Measurements from ENCODE around the gene TBRG4.
"Not testable (repeated sequence)": the region's sequence is repeated elsewhere in the genome, so short reads cannot be mapped to it uniquely, and the experiment has no call there.

TBRG4 gene

GRCh38 chr7:45155357-45155900 is 43.9 kb upstream of the TBRG4 start:
- no peaks in the 10 kb centered on the region for H3K9me3 ChIP-seq (ENCODE audit: control insufficient read depth, insufficient read depth, low read length)
- no peak overlapping the region for H3K4me3 ChIP-seq (ENCODE audit: low read length)
- no peaks in the 10 kb centered on the region for H4K20me1 ChIP-seq (ENCODE audit: control insufficient read depth, insufficient read depth, low read depth, low read length)
- H3K9me2 ChIP-seq (replicated peaks; ENCODE audit: control insufficient read depth, low read length): no peaks in the 10 kb centered on the region
- peaks cover 9% of the 10 kb centered on the region for H3K4me1 ChIP-seq (ENCODE audit: control insufficient read depth, low read length)
- H3K4me2 ChIP-seq (ENCODE audit: low read length): no peak overlapping the region
- no peak overlapping the region for H3K27ac ChIP-seq (ENCODE audit: low read depth, low read length)
- H3K36me3 ChIP-seq (ENCODE audit: control insufficient read depth, low read length): no peaks in the 10 kb centered on the region
- H3F3A ChIP-seq (ENCODE audit: control insufficient read depth, insufficient read depth): no peaks in the 10 kb centered on the region
- H3K79me2 ChIP-seq (ENCODE audit: control insufficient read depth, low read length): no peaks in the 10 kb centered on the region
- peaks cover 20% of the 10 kb centered on the region for H3K27me3 ChIP-seq (ENCODE audit: control insufficient read depth, low read length)
- TF ChIP-seq, protein P1, sequence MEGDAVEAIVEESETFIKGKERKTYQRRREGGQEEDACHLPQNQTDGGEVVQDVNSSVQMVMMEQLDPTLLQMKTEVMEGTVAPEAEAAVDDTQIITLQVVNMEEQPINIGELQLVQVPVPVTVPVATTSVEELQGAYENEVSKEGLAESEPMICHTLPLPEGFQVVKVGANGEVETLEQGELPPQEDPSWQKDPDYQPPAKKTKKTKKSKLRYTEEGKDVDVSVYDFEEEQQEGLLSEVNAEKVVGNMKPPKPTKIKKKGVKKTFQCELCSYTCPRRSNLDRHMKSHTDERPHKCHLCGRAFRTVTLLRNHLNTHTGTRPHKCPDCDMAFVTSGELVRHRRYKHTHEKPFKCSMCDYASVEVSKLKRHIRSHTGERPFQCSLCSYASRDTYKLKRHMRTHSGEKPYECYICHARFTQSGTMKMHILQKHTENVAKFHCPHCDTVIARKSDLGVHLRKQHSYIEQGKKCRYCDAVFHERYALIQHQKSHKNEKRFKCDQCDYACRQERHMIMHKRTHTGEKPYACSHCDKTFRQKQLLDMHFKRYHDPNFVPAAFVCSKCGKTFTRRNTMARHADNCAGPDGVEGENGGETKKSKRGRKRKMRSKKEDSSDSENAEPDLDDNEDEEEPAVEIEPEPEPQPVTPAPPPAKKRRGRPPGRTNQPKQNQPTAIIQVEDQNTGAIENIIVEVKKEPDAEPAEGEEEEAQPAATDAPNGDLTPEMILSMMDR (IDR thresholded peaks at IDR 0.05; ENCODE audit: low read depth, low read length, poor library complexity, severe bottlenecking): no peak
- no peak for TF ChIP-seq EZH2phosphoT487 (IDR thresholded peaks at IDR 0.05; ENCODE audit: borderline replicate concordance, low read length)

DNA sequence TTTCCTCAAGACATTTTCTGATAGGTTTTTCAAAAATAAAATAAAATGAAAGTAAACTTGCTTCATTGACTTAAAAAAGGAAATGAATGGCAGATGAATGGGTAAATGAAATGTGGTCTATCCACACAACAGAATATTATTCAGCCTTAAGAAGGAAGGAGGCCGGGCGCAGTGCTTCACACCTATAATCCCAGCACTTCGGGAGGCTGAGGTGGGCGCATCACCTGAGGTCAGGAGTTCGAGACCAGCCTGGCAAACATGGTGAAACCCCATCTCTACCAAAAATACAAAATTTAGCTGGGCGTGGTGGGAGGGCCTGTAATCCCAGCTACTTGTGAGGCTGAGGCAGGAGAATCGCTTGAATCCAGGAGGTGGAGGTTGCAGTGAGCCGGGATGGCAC is 42.4 kb upstream of the TBRG4 start:
- H3K4me2 ChIP-seq (ENCODE audit: low read length); H3K9me3 ChIP-seq (ENCODE audit: control insufficient read depth, insufficient read depth, low read length); H4K20me1 ChIP-seq (ENCODE audit: control insufficient read depth, insufficient read depth, low read depth, low read length); H3K9me2 ChIP-seq (replicated peaks; ENCODE audit: control insufficient read depth, low read length); H3K4me3 ChIP-seq (ENCODE audit: low read length); H3F3A ChIP-seq (ENCODE audit: control insufficient read depth, insufficient read depth); H3K36me3 ChIP-seq (ENCODE audit: control insufficient read depth, low read length); H3K4me1 ChIP-seq (ENCODE audit: control insufficient read depth, low read length); H3K27ac ChIP-seq (ENCODE audit: low read depth, low read length); H3K79me2 ChIP-seq (ENCODE audit: control insufficient read depth, low read length): not testable (repeated sequence)
- H3K27me3 ChIP-seq (ENCODE audit: control insufficient read depth, low read length): peaks cover 20% of the 10 kb centered on the region

DNA sequence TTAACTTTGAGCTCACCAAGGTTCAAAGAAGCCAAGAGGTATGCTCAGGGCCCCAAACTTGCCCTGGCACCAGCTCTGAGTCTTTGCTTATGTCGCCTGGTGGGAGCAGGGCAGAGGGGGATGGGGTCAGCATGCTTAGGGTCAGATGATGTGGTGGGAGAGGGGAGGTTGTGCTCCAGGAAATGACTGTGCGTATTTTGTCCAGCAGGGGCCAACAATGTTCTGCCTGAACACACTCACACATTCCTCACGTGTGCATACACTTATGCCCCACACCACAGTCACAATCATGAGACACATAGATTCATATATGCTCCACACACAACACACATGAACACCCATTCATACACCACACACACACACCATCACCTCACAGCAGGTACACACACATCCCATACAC is 41.7 kb upstream of the TBRG4 start:
- H3K4me2 ChIP-seq (ENCODE audit: low read length): no peak overlapping the region
- TF ChIP-seq, protein P1 (IDR thresholded peaks at IDR 0.05; ENCODE audit: low read depth, low read length, poor library complexity, severe bottlenecking): no peak
- TF ChIP-seq EZH2phosphoT487 (IDR thresholded peaks at IDR 0.05; ENCODE audit: borderline replicate concordance, low read length): no peak
- H3K27ac ChIP-seq (ENCODE audit: low read depth, low read length): no peak overlapping the region
- no peak overlapping the region for H3K4me3 ChIP-seq (ENCODE audit: low read length)
- no peaks in the 10 kb centered on the region for H3F3A ChIP-seq (ENCODE audit: control insufficient read depth, insufficient read depth)
- H3K79me2 ChIP-seq (ENCODE audit: control insufficient read depth, low read length): no peaks in the 10 kb centered on the region
- peaks cover 9% of the 10 kb centered on the region for H3K4me1 ChIP-seq (ENCODE audit: control insufficient read depth, low read length)
- no peaks in the 10 kb centered on the region for H4K20me1 ChIP-seq (ENCODE audit: control insufficient read depth, insufficient read depth, low read depth, low read length)
- no peaks in the 10 kb centered on the region for H3K9me3 ChIP-seq (ENCODE audit: control insufficient read depth, insufficient read depth, low read length)
- H3K36me3 ChIP-seq (ENCODE audit: control insufficient read depth, low read length): no peaks in the 10 kb centered on the region
- H3K27me3 ChIP-seq (ENCODE audit: control insufficient read depth, low read length): peaks cover 21% of the 10 kb centered on the region
- H3K9me2 ChIP-seq (replicated peaks; ENCODE audit: control insufficient read depth, low read length): no peaks in the 10 kb centered on the region

GRCh38 chr7:45151967-45152366 is 40.5 kb upstream of the TBRG4 start:
- TF ChIP-seq, protein P1 (IDR thresholded peaks at IDR 0.05; ENCODE audit: low read depth, low read length, poor library complexity, severe bottlenecking): no peak
- TF ChIP-seq EZH2phosphoT487 (IDR thresholded peaks at IDR 0.05; ENCODE audit: borderline replicate concordance, low read length): no peak
- H3K36me3 ChIP-seq (ENCODE audit: control insufficient read depth, low read length): no peaks in the 10 kb centered on the region
- no peaks in the 10 kb centered on the region for H3K9me2 ChIP-seq (replicated peaks; ENCODE audit: control insufficient read depth, low read length)
- H3F3A ChIP-seq (ENCODE audit: control insufficient read depth, insufficient read depth): no peaks in the 10 kb centered on the region
- no peak overlapping the region for H3K4me3 ChIP-seq (ENCODE audit: low read length)
- no peaks in the 10 kb centered on the region for H4K20me1 ChIP-seq (ENCODE audit: control insufficient read depth, insufficient read depth, low read depth, low read length)
- H3K4me1 ChIP-seq (ENCODE audit: control insufficient read depth, low read length): peaks cover 9% of the 10 kb centered on the region
- no peaks in the 10 kb centered on the region for H3K79me2 ChIP-seq (ENCODE audit: control insufficient read depth, low read length)
- peaks cover 29% of the 10 kb centered on the region for H3K27me3 ChIP-seq (ENCODE audit: control insufficient read depth, low read length)
- no peaks in the 10 kb centered on the region for H3K9me3 ChIP-seq (ENCODE audit: control insufficient read depth, insufficient read depth, low read length)
- no peak overlapping the region for H3K27ac ChIP-seq (ENCODE audit: low read depth, low read length)
- H3K4me2 ChIP-seq (ENCODE audit: low read length): no peak overlapping the region
